Mesenchymal stem cell (in vitro differentiated cells and primary cell): ENCODE data around the gene CEP192.

Experiments
- DNase-seq: peaks from one replicate; pipeline ENCODE4 v3.0.0-alpha.2; 2013
- H2AFZ ChIP-seq: one replicate; pipeline ENCODE4 v1.6.1; 2013; ENCODE audit warnings: low read depth, mild to moderate bottlenecking, control low read depth, inconsistent platforms, low read length, moderate library complexity
- H2AK5ac ChIP-seq: 2 replicates; pipeline ENCODE4 v1.6.1; 2013; ENCODE audit warnings: low read length, moderate library complexity, mild to moderate bottlenecking, inconsistent platforms; ENCODE audit not compliant: severe bottlenecking
- H2BK120ac ChIP-seq: one replicate; pipeline ENCODE4 v1.6.1; 2013; ENCODE audit warnings: low read depth, mild to moderate bottlenecking, inconsistent platforms, low read length, moderate library complexity
- H2BK12ac ChIP-seq, 2 experiments: one replicate each; pipeline ENCODE4 v1.6.1; 2013; ENCODE audit warnings: inconsistent platforms in 2 of 2, low read length in 2 of 2, mild to moderate bottlenecking in 2 of 2, moderate library complexity in 2 of 2, control low read depth in 1 of 2
- H2BK15ac ChIP-seq: one replicate; pipeline ENCODE4 v1.6.1; 2013; ENCODE audit warnings: mild to moderate bottlenecking, low read depth, inconsistent platforms; ENCODE audit not compliant: poor library complexity, severe bottlenecking
- H2BK5ac ChIP-seq: 2 replicates; pipeline ENCODE4 v1.6.1; 2013; ENCODE audit warnings: low read depth, mild to moderate bottlenecking, low read length, control low read depth, inconsistent platforms; ENCODE audit not compliant: poor library complexity, severe bottlenecking
- H3K14ac ChIP-seq, 2 experiments: one replicate each; pipeline ENCODE4 v1.6.1; 2013; ENCODE audit warnings: inconsistent platforms in 2 of 2, low read length in 2 of 2, control low read depth in 1 of 2, mild to moderate bottlenecking in 1 of 2, moderate library complexity in 1 of 2
- H3K18ac ChIP-seq, 2 experiments: one replicate each; pipeline ENCODE4 v1.6.1; 2013; ENCODE audit warnings: inconsistent platforms in 2 of 2, low read length in 2 of 2, control low read depth in 1 of 2, low read depth in 1 of 2, mild to moderate bottlenecking in 1 of 2
- H3K23ac ChIP-seq, 2 experiments: one replicate each; pipeline ENCODE4 v1.6.1; 2013; ENCODE audit warnings: inconsistent platforms in 2 of 2, low read length in 2 of 2, mild to moderate bottlenecking in 2 of 2, moderate library complexity in 2 of 2, control low read depth in 1 of 2
- H3K27ac ChIP-seq: 2 replicates; pipeline ENCODE4 v1.5.1; 2013; ENCODE audit warnings: mild to moderate bottlenecking, moderate library complexity, low read length, control low read depth, inconsistent platforms; ENCODE audit not compliant: poor library complexity, severe bottlenecking
- H3K27me3 ChIP-seq, 2 experiments: 2 replicates each; pipeline versions ENCODE4 v1.6.1 to v1.7.0; 2013; ENCODE audit warnings: low read length in 2 of 2, mild to moderate bottlenecking in 2 of 2, moderate library complexity in 2 of 2, control low read depth in 1 of 2, inconsistent platforms in 1 of 2; ENCODE audit not compliant: control insufficient read depth in 1 of 2, insufficient read depth in 1 of 2
- H3K36me3 ChIP-seq, 2 experiments: 2 replicates each; pipeline versions ENCODE4 v1.6.1 to v1.7.0; 2013; ENCODE audit warnings: low read length in 2 of 2, control low read depth in 1 of 2, inconsistent platforms in 1 of 2, low read depth in 1 of 2, mild to moderate bottlenecking in 1 of 2; ENCODE audit not compliant: insufficient read depth in 2 of 2, control insufficient read depth in 1 of 2
- H3K4ac ChIP-seq, 2 experiments: one replicate each; pipeline ENCODE4 v1.6.1; 2013; ENCODE audit warnings: inconsistent platforms in 2 of 2, low read length in 2 of 2, mild to moderate bottlenecking in 2 of 2, moderate library complexity in 2 of 2, control low read depth in 1 of 2, low read depth in 1 of 2
- H3K4me1 ChIP-seq: 2 replicates; pipeline ENCODE4 v1.6.1; 2013; ENCODE audit warnings: low read depth, low read length, control low read depth; ENCODE audit not compliant: control insufficient read depth, insufficient read depth
- H3K4me2 ChIP-seq: 2 replicates; pipeline ENCODE4 v1.6.1; 2013; ENCODE audit warnings: low read length, mild to moderate bottlenecking, inconsistent platforms; ENCODE audit not compliant: poor library complexity, severe bottlenecking
- H3K4me3 ChIP-seq, 2 experiments: 2 replicates each; pipeline versions ENCODE4 v1.5.1 to v1.7.0; 2013; ENCODE audit warnings: low read length in 2 of 2, mild to moderate bottlenecking in 2 of 2, control low read depth in 1 of 2, low read depth in 1 of 2; ENCODE audit not compliant: insufficient read depth in 1 of 2
- H3K79me1 ChIP-seq: replicated peaks from 2 replicates; pipeline ENCODE4 v1.6.1; 2013; ENCODE audit warnings: mild to moderate bottlenecking, control low read depth, low read length, inconsistent platforms; ENCODE audit not compliant: poor library complexity, severe bottlenecking
- H3K9ac ChIP-seq: 2 replicates; pipeline ENCODE4 v1.7.0; 2013; ENCODE audit warnings: mild to moderate bottlenecking, low read length, moderate library complexity
- H3K9me3 ChIP-seq: 2 replicates; pipeline ENCODE4 v1.7.0; 2013; ENCODE audit warnings: mild to moderate bottlenecking, low read length; ENCODE audit not compliant: control insufficient read depth
- H4K8ac ChIP-seq: one replicate; pipeline ENCODE4 v1.6.1; 2013; ENCODE audit warnings: inconsistent platforms, mild to moderate bottlenecking, low read length, moderate library complexity
- H4K91ac ChIP-seq: one replicate; pipeline ENCODE4 v1.6.1; 2013; ENCODE audit warnings: mild to moderate bottlenecking, low read length, inconsistent platforms
- WGBS: methylation state at CpG from one replicate; pipeline ENCODE4 v1.1.7; 2013; ENCODE audit warnings: mixed read lengths; 5-methylcytosine and 5-hydroxymethylcytosine counted together

CEP192 gene

DNA sequence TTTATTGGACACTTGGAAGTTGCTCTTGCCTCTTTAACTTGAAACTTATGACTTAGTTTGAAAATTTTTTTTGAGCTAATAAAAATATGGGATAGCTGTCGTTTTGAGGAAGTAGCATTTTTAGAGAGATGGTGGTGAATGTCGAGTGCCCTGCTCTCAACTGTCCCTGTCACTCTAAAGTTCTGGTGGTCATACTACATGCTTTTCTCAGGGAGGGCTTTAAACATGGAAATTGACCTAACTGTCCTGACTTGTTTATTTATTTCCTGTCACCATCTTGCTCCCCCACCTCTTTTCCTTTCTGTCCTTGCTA is 16.0 kb downstream of the CEP192 start:
- Histone ChIP-seq H2BK5ac (no peak overlapping the region), H3K79me1 (peaks cover 43% of the 10 kb centered on the region), H2AFZ (no peak overlapping the region), H3K4me1 (peaks cover 4% of the 10 kb centered on the region), H4K8ac (no peak overlapping the region), H3K27me3 (no peaks in the 10 kb centered on the region), H2BK12ac (no peak overlapping the region), H3K4me2 (no peak overlapping the region), H4K91ac (no peak overlapping the region), H3K14ac (no peak overlapping the region), H3K18ac (no peak overlapping the region), H2BK120ac (no peak overlapping the region), H3K27ac (no peak overlapping the region), H2AK5ac (no peak overlapping the region), H3K23ac (no peak overlapping the region), H3K36me3 (peaks cover 25 to 52% of the 10 kb centered on the region in 2 experiments), H2BK15ac (no peak overlapping the region), H3K4me3 (no peak overlapping the region), H3K4ac (no peak overlapping the region), H3K9me3 (no peaks in the 10 kb centered on the region), H3K9ac (no peak overlapping the region)
- no peak for DNase-seq
- 100% methylated on average over 2 of the region's 2 CpGs for WGBS

DNA sequence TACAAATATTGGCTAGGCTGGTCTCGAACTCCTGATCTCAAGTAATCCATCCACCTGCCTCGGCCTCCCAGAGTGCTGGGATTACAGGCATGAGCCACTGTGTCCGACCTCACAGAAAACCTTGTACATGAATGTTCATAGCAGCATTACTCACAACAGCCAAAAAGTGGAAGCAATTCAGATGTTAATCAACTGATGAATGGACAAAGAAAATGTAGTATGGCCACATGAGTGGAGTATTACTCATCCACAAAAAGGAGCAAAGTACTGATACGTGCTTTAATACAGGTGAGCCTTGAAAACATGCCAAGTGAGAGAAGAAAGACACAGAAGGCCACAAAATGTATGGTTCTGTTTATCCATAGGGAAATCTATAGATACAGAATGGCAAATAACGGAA is 20.6 kb downstream of the CEP192 start:
- Histone ChIP-seq H3K4ac (no peak overlapping the region), H3K9ac (no peak overlapping the region), H3K27me3 (no peaks in the 10 kb centered on the region), H2BK15ac (no peak overlapping the region), H3K23ac (no peak overlapping the region), H3K79me1 (peaks cover 28% of the 10 kb centered on the region), H2BK5ac (no peak overlapping the region), H3K4me2 (no peak overlapping the region), H4K8ac (no peak overlapping the region), H2AFZ (no peak overlapping the region), H3K36me3 (peaks cover 24 to 84% of the 10 kb centered on the region in 2 experiments), H3K27ac (no peak overlapping the region), H2BK120ac (no peak overlapping the region), H3K14ac (no peak overlapping the region), H2AK5ac (no peak overlapping the region), H3K4me3 (no peak overlapping the region), H2BK12ac (no peak overlapping the region), H3K9me3 (no peaks in the 10 kb centered on the region), H3K4me1 (no peaks in the 10 kb centered on the region), H3K18ac (no peak overlapping the region), H4K91ac (no peak overlapping the region)
- WGBS, result 95% methylated on average over 5 of the region's 5 CpGs
- DNase-seq, result no peak

DNA sequence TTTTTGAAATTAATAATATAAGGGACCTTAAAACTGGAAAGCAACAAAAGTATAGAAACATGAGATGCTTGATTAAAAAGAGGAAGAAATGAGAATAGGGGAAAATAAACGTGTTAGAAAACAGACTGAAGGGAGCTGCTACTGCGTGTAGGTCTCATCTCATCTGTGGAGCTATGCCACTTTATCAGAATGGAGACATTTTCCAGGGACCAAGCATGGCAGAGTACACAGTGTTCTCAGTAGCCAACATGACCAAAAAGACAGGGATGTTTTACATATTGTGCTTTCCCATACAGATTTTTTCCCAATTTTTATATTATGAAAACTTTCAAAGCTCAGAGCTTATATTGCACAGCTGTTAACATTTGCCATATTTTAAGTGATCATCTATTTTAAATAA is 23.1 kb downstream of the CEP192 start:
- Histone ChIP-seq H3K9ac (no peak overlapping the region), H3K14ac (no peak overlapping the region), H3K23ac (no peak overlapping the region), H3K27me3 (no peaks in the 10 kb centered on the region), H2BK15ac (no peak overlapping the region), H4K8ac (no peak overlapping the region), H3K4me1 (no peaks in the 10 kb centered on the region), H3K18ac (no peak overlapping the region), H3K4ac (no peak overlapping the region), H4K91ac (no peak overlapping the region), H3K4me2 (no peak overlapping the region), H3K27ac (no peak overlapping the region), H2BK12ac (no peak overlapping the region), H2BK120ac (no peak overlapping the region), H3K36me3 (peaks cover 17 to 89% of the 10 kb centered on the region in 2 experiments), H3K79me1 (peaks cover 21% of the 10 kb centered on the region), H3K9me3 (no peaks in the 10 kb centered on the region), H2BK5ac (no peak overlapping the region), H2AK5ac (no peak overlapping the region), H3K4me3 (no peak overlapping the region), H2AFZ (no peak overlapping the region)
- DNase-seq, result no peak
- WGBS, result 99% methylated on average over 2 of the region's 2 CpGs

DNA sequence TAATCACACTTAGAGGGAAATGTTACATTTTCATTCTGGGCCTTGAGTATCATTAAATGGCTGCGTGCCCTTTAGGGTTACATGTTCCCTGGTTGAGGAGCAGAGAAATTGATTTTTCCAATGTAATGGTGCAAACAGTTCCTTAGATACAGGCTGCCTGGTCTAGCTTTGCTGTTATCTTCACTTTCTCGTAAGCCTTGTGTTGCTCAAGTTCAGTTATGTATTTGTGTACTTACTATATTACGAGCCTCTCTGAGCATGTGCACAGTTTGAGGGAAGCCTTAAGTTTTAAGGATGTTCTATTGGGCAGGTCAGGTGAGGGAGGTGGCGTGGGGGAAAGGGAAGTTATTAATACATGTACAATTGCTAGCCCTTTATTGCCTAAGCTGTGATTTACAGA is 23.7 kb downstream of the CEP192 start:
- Histone ChIP-seq H3K4me2 (no peak overlapping the region), H2AFZ (no peak overlapping the region), H3K79me1 (peaks cover 18% of the 10 kb centered on the region), H4K8ac (no peak overlapping the region), H3K14ac (no peak overlapping the region), H3K27ac (no peak overlapping the region), H3K18ac (no peak overlapping the region), H3K4me3 (no peak overlapping the region), H2BK120ac (no peak overlapping the region), H4K91ac (no peak overlapping the region), H3K23ac (no peak overlapping the region), H3K36me3 (peaks cover 12 to 88% of the 10 kb centered on the region in 2 experiments), H2BK15ac (no peak overlapping the region), H3K9me3 (no peaks in the 10 kb centered on the region), H3K9ac (no peak overlapping the region), H3K27me3 (no peaks in the 10 kb centered on the region), H3K4ac (no peak overlapping the region), H3K4me1 (no peaks in the 10 kb centered on the region), H2AK5ac (no peak overlapping the region), H2BK12ac (no peak overlapping the region), H2BK5ac (no peak overlapping the region)
- no peak for DNase-seq
- WGBS, result 74% methylated on average over 4 of the region's 4 CpGs
